GM12873 (cell line): Measurements from ENCODE around the gene HACD3.
A peak's percentile ranks its signal among the peaks of the same experiment; 100 is the strongest.

Source experiments
- TF ChIP-seq, protein P1 (sequence below): IDR thresholded peaks from 2 replicates; pipeline ENCODE4 v1.5.1; 2012; ENCODE audit warnings: low read depth, mild to moderate bottlenecking, moderate library complexity, low read length, control low read depth; ENCODE audit not compliant: insufficient read depth; ENCODE audit errors: missing control alignments

The HACD3 gene

DNA sequence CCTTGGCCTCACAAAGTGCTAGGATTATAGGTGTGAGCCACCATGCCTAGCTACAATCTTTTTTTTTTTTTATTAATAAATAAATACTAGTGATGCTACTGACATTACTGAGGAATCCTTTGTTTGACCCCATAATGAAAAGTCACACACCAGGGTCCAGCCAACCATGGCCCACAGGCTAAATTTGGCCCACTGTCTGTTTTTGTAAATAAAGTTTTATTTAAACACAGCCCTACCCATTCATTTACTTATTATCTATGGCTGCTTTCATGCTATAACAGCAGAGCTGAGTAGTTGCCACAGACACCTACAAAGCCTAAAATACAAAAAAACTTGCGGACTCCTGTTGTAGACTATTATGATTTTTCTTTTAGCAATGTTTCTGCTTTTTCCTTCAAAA, 73.3 kb downstream of the HACD3 start:
- TF ChIP-seq, protein P1, sequence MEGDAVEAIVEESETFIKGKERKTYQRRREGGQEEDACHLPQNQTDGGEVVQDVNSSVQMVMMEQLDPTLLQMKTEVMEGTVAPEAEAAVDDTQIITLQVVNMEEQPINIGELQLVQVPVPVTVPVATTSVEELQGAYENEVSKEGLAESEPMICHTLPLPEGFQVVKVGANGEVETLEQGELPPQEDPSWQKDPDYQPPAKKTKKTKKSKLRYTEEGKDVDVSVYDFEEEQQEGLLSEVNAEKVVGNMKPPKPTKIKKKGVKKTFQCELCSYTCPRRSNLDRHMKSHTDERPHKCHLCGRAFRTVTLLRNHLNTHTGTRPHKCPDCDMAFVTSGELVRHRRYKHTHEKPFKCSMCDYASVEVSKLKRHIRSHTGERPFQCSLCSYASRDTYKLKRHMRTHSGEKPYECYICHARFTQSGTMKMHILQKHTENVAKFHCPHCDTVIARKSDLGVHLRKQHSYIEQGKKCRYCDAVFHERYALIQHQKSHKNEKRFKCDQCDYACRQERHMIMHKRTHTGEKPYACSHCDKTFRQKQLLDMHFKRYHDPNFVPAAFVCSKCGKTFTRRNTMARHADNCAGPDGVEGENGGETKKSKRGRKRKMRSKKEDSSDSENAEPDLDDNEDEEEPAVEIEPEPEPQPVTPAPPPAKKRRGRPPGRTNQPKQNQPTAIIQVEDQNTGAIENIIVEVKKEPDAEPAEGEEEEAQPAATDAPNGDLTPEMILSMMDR: no peak

DNA sequence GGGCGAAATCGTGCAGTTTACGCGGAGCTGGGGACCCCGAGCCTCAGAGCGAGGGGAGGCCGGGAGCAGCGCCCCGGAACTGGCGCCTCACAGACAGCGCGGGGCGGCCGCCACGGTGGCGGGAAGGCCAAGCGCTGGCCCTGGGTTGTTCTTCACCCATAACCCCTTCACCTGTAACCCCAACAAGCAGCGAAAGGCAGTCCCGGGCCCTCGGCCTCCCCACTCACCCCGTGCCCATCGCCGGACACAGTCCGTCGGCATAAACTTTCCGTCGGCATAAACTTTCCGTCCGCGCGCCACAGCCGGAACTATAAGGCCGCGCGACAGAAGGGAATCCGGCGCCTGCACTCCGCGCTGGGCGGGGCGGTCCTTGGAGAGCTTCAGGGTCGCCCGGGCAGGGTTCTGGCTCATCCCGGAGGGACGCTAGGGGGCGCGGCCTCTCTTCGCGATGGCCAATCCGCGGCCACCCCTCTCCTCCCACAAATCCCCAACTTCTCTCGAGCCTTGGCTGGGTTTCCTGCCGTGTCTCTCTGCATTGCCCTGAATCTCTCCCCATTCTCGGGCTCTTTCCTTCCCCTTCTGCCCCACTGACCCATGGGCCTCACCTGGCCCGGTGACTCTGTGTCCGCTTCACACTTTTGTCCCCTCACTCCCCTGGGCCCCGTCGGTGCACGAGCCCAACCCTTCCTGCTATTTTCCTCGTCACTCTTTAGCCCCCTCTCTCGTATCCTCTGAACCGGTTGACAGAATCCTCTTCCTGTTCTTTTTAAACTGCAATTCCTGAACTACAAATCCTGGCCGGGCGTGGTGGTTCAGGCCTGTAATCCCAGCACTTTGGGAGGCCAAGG, 80.8 kb downstream of the HACD3 start, which contains the start of gene INTS14:
TSS of gene INTS14 (minus strand) at position 261 of the 848 bp plus-strand sequence. CDS start 3,751 bp downstream, outside the sequence.
- TF ChIP-seq, protein P1: peak; percentile 72

DNA sequence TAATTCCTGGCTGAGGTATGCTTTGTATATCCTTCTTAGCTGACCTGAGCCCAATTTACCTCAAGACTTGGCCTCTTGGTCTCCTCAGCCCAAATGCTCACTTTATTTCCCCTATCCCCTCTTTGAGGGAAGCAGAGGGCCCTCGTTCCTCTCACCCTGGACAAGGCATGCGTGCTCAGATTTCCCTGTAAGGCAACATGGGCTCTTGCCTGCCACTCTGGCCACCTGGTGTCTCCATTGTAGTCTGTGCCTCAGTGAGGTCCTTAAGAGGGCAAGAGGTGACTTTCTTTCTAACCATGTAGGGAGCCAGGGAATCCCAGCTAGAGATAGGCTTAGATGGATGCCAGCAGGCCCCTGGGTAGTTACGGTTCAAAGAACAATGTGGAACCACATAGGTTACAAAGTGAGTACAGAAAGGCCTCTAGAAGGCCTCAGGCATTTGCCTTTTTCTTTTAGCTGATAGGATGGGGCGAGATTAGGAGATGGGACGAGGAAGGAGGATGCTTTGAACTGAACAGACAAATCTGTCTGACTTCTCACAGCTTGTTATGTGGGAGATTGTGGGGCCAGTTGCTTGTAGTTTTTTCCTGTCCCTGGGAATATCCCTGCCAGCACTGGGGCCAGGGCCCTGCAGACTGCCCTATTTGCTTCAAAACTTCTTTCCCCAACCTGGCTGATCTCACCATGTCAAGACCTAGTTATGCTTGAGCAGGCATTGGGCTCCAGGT, 81.8 kb downstream of the HACD3 start:
- TF ChIP-seq, protein P1: no peak

DNA sequence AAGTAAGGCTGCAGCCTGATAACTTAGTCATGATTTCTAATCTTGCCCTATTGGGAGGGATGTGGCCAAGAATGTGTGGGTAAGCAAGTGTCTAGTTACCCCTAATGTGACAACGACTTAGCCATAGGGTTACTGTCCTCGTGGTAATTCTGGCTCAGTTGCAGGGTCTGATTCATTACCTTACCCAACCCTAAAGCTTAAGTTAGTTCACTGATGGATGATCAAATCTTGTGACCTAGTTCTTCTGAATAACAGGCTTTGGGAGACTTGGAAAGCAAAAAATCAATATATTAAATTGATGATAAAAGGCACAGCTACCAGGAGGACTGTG, 82.3 kb downstream of the HACD3 start:
- TF ChIP-seq, protein P1: no peak

DNA sequence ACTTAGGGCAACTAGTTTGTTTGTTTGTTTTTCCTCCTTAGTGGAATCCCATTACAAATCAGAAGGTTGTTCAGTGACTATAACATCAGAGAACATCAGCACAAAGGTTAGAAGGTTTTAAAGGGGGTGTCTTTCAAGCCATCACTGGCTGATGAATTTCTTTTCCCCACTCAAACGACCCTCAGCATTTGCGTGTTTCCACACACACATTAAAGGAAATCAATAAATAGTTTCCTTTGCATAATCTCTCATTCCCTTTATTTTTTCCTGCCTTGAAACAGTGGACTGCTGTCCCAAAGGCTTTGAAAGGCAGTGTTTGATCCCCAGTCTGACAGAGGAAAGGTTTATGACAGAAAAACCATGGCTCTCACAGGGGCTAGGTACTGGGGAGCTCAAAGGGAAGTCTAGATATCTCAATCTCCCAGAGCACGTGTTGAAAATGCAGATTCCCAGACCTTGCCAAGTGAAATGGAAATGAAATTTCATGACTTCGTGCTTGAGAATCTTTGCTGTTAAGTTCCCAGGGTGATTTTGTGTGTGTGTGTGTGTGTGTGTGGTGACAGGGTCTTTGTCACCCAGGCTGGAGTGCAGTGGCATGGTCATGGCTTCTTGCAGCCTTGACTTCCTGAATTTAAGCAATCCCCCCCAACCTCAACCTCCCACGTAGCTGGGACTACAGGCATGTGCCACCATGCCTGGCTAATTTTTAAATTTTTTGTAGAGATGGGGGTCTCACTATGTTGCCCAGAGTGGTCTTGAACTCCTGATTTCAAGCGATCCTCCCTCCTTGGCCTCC, 82.9 kb downstream of the HACD3 start:
- TF ChIP-seq, protein P1: no peak

DNA sequence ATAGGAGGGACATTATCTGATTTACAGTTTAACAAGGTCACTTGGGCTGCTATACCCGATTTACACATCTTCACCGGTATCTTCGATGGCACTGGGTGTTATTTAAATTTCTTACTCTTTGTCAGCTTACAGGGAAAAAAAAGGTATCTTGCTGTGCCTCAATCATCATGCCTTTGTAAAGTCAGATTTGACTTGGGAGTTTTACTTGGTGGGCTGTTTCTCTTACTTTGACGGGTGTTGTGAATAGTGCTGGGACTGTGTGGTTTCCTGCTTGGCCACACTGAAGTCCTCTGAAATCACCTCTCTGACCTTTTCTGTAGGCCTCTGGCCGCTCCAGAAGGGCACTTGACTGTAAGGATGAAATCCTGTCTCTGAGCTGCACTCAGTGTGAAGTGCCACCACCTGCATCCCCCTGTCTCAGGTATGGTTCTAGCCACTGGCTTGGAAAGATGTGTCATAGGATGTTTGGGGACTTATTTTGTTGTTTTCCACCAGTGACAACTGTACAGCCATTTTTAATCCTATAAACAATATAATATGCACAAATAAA, 88.4 kb downstream of the HACD3 start:
- TF ChIP-seq, protein P1: no peak

DNA sequence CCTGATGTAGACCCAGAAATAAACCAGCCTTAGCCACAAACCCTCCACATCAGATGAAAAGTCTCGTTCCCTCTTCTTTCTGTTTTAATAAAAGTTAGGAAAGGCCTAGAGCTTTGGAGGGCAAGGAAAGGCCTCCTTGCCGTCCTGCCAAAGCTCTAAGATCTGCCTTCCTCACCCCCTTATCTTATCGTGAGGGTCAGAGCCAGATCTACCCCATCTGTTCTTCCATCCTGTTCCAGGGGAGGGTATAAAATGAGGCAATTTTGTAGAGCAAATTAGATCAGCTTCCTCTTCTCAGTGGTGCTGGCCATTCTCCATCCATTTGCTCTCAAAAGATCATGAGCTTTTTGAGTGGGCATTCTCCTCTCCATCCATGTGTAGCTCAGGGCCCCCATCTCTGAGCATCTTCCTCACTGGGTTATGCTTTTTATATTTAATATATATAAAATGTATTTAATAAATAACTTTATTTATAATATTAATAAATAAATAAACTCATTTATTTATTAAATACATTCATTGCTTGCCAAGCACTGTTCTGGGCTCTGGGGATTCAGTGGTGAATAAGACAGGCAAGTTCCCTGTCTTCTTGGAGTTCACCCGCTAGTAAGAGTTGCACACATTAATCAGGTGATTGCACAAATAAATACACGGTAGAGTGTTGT, 89.5 kb downstream of the HACD3 start:
- TF ChIP-seq, protein P1: no peak
